Epithelial cell of esophagus (primary cell): ENCODE data around the gene HSPA9.

Experiments used
- DNase-seq: peaks from one replicate; pipeline ENCODE4 v3.0.0; 2010; ENCODE audit warnings: low read depth
- H3K4me3 ChIP-seq: 2 replicates; pipeline ENCODE4 v1.5.1; 2011; ENCODE audit warnings: mild to moderate bottlenecking, low read length, control low read depth
- CTCF ChIP-seq: IDR thresholded peaks from 2 replicates; pipeline ENCODE4 v1.5.1; 2011; ENCODE audit warnings: low read depth, mild to moderate bottlenecking, low read length, control low read depth, inconsistent platforms; ENCODE audit not compliant: insufficient read depth; ENCODE audit errors: missing control alignments

HSPA9 gene

GRCh38 chr5:138528744-138529469, 46.3 kb downstream of the HSPA9 start:
- no peak for DNase-seq
- H3K4me3 ChIP-seq = no peak overlapping the region
- no peak for TF ChIP-seq CTCF

GRCh38 chr5:138528208-138528607, 47.0 kb downstream of the HSPA9 start:
- peak; percentile 73 for DNase-seq
- H3K4me3 ChIP-seq = no peak overlapping the region
- no peak for TF ChIP-seq CTCF

DNA sequence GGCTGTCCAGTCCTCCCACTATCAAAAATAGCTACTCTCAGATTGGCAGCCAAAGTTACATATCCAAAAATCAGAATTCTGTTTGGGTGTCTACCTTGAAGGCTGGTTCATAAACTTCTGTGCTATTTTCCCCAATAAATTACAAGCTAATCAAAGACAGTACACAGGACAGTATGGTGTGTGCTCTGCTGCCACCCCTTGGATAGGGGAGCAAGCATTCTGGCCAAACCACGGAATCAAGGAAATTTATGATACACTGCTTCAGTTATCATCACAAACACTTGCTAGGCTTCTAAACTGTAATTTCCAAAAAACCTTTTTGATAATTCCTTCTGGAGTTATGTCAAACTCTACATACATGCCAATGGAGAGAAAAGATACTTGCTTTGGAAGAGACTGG, 48.0 kb downstream of the HSPA9 start:
- TF ChIP-seq CTCF = peak; percentile 38
- no peak overlapping the region for H3K4me3 ChIP-seq
- DNase-seq = no peak

DNA sequence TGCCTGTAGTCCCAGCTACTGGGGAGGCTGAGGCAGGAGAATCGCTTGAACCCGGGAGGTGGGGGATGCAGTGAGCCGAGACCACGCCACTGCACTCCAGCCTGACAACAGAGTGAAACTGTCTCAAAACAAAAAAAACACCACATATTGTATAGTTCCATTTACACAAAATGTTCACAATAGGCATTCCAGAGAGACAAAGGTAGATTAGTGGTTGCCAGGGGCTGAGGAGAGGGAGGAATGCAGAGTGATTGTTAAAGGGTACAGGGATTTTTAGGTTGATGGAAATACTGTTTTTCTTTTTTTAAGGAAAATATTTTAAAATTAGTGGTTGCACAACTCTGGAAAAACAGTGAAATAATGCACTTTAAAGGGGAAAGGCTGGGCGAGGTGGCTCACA, 51.8 kb downstream of the HSPA9 start:
- TF ChIP-seq CTCF = no peak
- DNase-seq = no peak
- no peak overlapping the region for H3K4me3 ChIP-seq

DNA sequence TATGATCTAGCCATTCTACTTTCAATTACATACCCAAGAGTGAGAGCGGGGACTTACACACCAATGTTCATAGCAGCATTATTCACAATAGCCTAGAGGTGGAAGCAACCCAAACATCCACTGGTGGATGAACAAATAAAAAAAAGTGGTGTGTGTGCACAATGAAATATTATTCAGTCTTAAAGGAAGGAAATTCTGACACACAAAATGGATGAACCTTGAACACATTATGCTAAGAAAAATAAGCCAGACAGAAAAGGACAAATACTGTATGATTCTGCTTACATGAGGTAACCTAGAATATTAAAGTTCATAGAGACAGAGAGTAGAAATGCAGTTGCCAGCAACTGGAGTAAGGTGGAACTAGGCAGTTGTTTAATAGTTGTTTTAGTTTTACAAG, 54.2 kb downstream of the HSPA9 start:
- no peak overlapping the region for H3K4me3 ChIP-seq
- TF ChIP-seq CTCF = no peak
- no peak for DNase-seq

DNA sequence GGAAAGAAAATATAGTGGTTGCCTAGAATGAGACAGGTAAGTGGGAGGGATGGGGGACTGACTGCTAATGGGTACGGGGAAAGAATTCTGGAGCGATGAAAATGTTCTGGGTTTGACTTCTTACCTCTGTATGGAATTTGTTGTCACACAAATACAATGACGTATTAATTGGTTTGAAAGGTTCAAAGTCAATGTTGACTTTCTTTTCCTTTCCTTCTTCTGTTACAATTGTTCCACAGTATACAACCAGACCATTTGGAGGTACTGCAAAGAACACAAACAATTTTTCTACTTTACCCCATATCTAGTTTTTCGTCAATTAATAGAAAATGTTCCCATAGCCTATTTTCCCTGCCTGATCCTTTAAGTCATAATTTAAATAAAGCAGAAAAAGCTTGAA, 57.8 kb downstream of the HSPA9 start:
- DNase-seq = no peak
- no peak overlapping the region for H3K4me3 ChIP-seq
- TF ChIP-seq CTCF = no peak
